Endometrial microvascular endothelial cells (primary cell): Measurements from ENCODE around the gene MCF2L2. TPM values are rescaled to one million over a fixed set of nuclear protein-coding genes. Genes with fewer than 3 reads are reported as not detected.
"Not testable (repeated sequence)": the region's sequence is repeated elsewhere in the genome, so short reads cannot be mapped to it uniquely, and the experiment has no call there.

ENCODE experiments used
- in situ Hi-C: cut with HindIII; loops from 2 replicates; pipeline ENCODE4 v1.10.0; 2017; ENCODE audit warnings: low sequenced_read_pairs, low pct_unique_long_range_greater_than_20kb; ENCODE audit errors: inconsistent ontology term
- total RNA-seq: library from RNA; depleted of rRNA; stranded (reverse); fragments of >200 nt; gene quantifications from one replicate; pipeline ENCODE4 v1.2.3, GENCODE V29; 2015; ENCODE audit errors: inconsistent ontology term

MCF2L2 gene
- total RNA-seq, 1 donor from 2014 or later, result 1.5 TPM

- in situ Hi-C loops, result no loop called here
Observed at GRCh38 chr3:183203670-183204069, 224.7 kb downstream of the MCF2L2 start.

- in situ Hi-C loops, result no loop called here
Observed at GRCh38 chr3:183202004-183202722, 226.3 kb downstream of the MCF2L2 start.

GRCh38 chr3:183198939-183199338 lies 229.5 kb downstream of the MCF2L2 start:
- in situ Hi-C loops, result no loop called here

DNA sequence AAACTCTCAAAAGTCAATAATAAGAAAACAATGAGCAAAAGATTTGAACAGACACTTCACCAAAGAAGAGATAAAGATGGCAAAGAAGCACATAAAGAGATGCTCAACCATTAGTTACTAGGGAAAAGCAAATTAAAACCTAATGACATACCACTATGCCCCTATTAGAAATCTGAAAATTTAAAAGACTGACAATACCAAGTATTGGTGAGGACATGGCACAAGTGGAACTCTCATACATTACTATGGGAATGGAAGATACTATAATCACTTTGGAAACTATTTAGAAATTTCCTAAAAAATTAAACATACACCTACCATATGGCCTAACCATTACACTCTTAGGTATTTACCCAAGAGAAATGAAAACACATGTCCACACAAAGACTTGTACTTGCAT lies 230.7 kb downstream of the MCF2L2 start:
- in situ Hi-C loops, result no loop called here

GRCh38 chr3:183195266-183195665 lies 233.2 kb downstream of the MCF2L2 start:
- in situ Hi-C loops, result no loop called here

DNA sequence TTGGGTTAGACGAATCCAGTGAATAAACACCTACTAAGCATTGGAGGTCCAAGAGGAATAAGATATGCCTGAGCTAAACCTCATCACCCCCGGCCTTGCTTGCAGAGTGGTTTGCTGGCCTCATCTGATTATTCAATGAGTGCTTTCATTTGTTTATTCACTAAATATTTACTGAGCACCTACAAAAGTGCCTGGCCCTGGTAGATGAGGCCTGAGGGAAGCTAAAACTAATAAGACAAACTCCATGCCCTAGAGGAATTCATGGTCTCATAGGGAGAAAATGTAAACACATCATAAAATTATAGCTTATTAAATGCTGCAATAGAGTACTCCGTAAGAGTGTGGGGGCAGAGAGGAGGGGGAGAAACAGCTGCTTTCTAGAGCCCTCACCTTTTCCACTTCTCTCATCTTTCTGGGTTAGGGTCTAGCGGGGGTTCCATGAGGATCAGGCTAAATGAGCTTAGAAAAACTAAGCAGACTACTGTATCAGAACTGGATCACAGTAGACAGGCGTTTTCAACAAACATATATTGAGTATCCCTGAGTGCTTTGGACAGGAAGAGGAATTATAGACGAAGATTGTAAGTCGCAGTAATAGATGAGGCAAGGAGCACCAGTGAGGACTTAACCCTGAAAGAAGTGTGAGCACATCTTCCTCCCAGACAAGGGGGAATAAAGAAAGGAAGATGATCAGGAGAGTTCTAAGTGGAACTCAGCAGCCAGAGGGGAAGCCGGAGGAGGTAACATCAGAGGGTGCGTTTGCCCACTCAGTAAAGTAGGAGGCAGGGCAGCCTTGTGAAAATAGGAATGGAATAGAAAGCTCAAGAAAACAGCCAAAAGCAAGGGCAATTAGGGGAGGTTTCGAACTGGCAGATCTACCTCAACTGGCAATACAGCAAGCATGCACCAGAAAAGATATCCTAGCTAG lies 234.4 kb downstream of the MCF2L2 start:
- in situ Hi-C loops, result no loop called here

- in situ Hi-C loops, result no loop called here
Observed at GRCh38 chr3:183192650-183193300, 235.6 kb downstream of the MCF2L2 start.

GRCh38 chr3:183189641-183190040 lies 238.8 kb downstream of the MCF2L2 start:
- in situ Hi-C loops, result no loop called here

DNA sequence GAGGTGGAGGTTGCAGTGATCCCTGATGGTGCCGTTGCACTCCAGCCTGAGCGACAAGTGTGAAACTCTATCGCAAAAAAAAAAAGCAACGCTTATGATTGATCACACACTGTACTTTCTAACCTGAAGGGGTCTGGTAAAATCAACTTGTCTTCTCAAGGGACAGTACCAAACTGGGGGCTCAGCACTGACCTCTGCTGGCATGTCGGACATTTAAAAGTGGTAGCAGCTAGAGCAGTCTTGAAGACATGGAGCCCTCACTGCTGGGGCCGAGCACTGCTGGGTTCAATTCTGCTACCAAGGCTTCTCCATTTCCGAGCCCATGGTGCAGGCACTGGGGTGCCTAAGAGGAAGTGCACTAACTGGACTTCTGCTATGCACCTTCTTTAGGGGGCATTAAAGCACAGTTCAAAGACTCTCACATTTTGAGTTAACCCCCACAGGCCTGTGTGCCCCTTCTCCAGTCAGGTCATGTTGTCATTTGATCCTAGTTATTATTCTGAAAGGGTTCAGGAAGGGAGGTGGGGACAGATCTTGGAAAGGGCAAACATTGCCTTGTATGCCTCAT lies 239.4 kb downstream of the MCF2L2 start:
- in situ Hi-C loops, result no loop called here

DNA sequence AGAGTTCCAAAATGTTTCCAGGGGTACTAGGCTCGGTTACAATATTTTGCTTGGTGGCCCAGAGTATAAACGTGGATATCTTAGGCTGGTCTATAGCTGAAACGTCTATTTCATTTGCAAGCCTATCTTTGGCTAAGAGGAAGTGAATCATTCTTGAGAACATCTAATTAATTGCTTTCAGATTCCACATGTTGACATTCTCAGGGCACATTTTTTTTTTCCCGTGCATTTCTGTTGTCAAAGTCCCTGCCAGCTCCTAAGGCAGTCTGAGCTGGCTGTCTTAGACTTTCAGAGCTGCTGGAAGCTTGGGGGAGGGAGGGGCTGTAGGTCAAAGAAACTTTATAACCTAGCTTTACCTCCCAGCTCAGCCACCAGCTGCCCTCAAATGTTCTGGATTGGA lies 242.7 kb downstream of the MCF2L2 start:
- in situ Hi-C loops, result no loop called here

GRCh38 chr3:183182732-183183610 lies 245.4 kb downstream of the MCF2L2 start:
- in situ Hi-C loops, result no loop called here

- in situ Hi-C loops, result no loop called here
Observed at GRCh38 chr3:183182073-183182472, 246.3 kb downstream of the MCF2L2 start.

DNA sequence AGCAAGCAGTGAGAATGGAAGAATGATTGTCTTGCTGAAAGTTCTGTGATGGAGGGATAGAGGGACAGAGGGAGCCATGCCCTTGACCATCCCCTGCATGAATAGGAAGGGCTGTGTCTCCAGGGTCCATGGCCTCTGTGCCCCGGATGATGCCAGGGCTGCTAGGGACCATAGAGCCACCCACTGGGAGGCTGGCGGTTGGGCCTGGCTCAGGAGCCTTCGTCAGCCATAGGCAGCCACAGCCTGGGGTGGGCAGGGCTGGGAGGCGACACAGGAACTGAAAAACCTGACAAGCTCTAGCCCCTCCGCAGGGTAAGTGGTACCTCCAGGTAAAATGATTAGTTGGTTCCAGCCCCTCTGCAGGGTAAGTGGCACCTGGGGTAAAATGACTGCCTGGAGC lies 246.8 kb downstream of the MCF2L2 start:
- in situ Hi-C loops, result no loop called here

DNA sequence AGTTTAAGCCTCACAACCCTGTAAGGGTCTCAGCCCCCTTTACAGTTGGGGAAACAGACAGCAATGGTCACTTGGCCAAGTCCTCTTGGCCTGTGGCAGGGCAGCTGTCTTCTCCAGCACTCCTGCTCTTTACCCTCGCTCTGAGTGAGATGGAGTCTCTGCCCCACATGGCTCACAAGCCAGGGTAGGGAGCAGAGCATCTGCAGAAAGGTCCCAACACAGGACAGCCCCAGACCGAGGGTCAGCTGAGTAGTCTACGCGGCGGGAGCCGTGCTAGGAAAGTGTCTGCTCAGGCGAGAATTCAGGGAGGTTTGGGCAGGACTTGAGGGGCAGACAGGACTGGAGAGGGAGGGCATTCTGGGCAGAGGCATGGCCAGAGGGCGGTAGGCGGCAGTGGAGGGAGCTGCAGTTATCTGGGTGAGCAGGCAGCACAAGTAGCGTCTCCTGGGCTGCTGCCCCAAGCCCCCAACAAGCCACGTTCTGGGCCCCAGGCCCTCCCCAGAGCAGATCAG lies 247.6 kb downstream of the MCF2L2 start:
- in situ Hi-C loops, result no loop called here

- in situ Hi-C loops, result no loop called here
Observed at GRCh38 chr3:183180110-183180783, 248.2 kb downstream of the MCF2L2 start.

- in situ Hi-C loops, result not testable (repeated sequence)
Observed at GRCh38 chr3:183179550-183179908, 248.9 kb downstream of the MCF2L2 start.

DNA sequence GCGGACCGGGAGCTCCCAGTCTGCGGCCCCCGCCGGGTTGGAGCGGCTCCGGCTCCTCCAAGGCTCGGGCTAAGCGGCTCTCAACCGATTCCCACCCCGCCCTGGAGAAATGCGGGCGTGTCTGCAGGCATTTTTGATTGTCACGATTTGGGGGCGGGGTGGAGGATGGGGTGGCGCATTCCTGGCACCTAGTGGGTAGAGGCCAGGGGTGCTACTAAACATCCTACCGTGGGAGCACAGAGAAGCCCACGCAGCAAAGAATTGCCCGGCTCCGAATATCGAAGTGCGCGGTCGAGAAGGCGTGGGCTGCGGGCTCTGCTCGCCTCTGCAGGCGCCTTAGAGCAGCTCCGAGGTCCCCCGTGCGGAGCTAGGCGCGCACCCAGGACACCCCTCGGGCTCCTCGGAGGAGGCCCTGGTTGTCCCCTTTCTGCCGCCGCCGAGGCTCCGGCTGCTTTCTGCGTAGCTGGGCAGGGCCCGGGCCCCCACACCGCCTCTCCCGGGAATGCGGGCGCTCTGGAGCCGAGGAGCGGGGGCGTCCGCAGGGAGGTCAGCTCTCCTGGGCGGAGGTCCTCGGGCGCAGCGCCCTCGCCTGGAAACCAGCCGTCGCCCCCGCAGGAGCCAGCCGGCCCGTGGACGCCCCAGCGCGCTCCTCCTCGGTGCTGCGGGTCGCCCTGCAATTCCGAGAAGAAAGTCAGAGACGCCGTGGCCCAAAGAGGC lies 249.4 kb downstream of the MCF2L2 start:
- in situ Hi-C loops, result no loop called here
